Epithelial cell of proximal tubule (primary cell): ENCODE data around the gene RANBP2. TPM values are rescaled to one million over a fixed set of nuclear protein-coding genes. Genes with fewer than 3 reads are reported as not detected.

Source experiments
- DNase-seq: peaks from one replicate; pipeline ENCODE4 v3.0.0-alpha.2; 2011; ENCODE audit warnings: low read depth
- H3K4me3 ChIP-seq: 2 replicates; pipeline ENCODE4 v1.5.1; 2011; ENCODE audit warnings: low read depth, mild to moderate bottlenecking, low read length
- CTCF ChIP-seq: conservative IDR thresholded peaks from 2 replicates; pipeline ENCODE4 v1.5.1; 2012; ENCODE audit warnings: low read depth, mild to moderate bottlenecking, low read length
- total RNA-seq: library from RNA; depleted of rRNA; stranded (reverse); fragments of >200 nt; gene quantifications from 2 replicates; pipeline ENCODE4 v1.2.3, GENCODE V29; 2015

Gene RANBP2
- total RNA-seq, 1 donor from 2014 or later: 41.0 TPM

GRCh38 chr2:108835040-108835439, 115.8 kb downstream of the RANBP2 start:
- H3K4me3 ChIP-seq: no peak overlapping the region
- no peak for DNase-seq
- no peak for TF ChIP-seq CTCF

Other genes starting within 250 kb of the RANBP2 start
- gene LIMS1, start 185.0 kb upstream of the RANBP2 start, total RNA-seq: 58.3 and 95.4 TPM in 2 replicates
- gene CCDC138, start 67.3 kb downstream of the RANBP2 start, total RNA-seq: 9.7 and 14.6 TPM in 2 replicates